Adipocyte (in vitro differentiated cells): ENCODE data around the gene PNN.
"Not testable (repeated sequence)": the region's sequence is repeated elsewhere in the genome, so short reads cannot be mapped to it uniquely, and the experiment has no call there.

Experiments used
- DNase-seq: peaks from one replicate; pipeline ENCODE4 v3.0.0-alpha.2; 2015; ENCODE audit warnings: low read depth
- H3K27me3 ChIP-seq: replicated peaks from 2 replicates; pipeline ENCODE4 v1.7.0; 2013; ENCODE audit warnings: mild to moderate bottlenecking, low read length, moderate library complexity; ENCODE audit not compliant: control insufficient read depth, insufficient read depth
- H3K36me3 ChIP-seq: 2 replicates; pipeline ENCODE4 v1.7.0; 2013; ENCODE audit warnings: low read length, mild to moderate bottlenecking, moderate library complexity; ENCODE audit not compliant: control insufficient read depth, insufficient read depth, severe bottlenecking
- H3K4me1 ChIP-seq: 2 replicates; pipeline ENCODE4 v1.7.0; 2013; ENCODE audit warnings: mild to moderate bottlenecking, low read length, moderate library complexity; ENCODE audit not compliant: control insufficient read depth, insufficient read depth
- H3K4me3 ChIP-seq: 2 replicates; pipeline ENCODE4 v1.7.0; 2013; ENCODE audit warnings: mild to moderate bottlenecking, low read length, moderate library complexity
- H3K9ac ChIP-seq: 2 replicates; pipeline ENCODE4 v1.7.0; 2013; ENCODE audit warnings: mild to moderate bottlenecking, low read length, moderate library complexity
- H3K9me3 ChIP-seq: 2 replicates; pipeline ENCODE4 v1.7.0; 2013; ENCODE audit warnings: mild to moderate bottlenecking, low read length, moderate library complexity; ENCODE audit not compliant: control insufficient read depth

The PNN gene

DNA sequence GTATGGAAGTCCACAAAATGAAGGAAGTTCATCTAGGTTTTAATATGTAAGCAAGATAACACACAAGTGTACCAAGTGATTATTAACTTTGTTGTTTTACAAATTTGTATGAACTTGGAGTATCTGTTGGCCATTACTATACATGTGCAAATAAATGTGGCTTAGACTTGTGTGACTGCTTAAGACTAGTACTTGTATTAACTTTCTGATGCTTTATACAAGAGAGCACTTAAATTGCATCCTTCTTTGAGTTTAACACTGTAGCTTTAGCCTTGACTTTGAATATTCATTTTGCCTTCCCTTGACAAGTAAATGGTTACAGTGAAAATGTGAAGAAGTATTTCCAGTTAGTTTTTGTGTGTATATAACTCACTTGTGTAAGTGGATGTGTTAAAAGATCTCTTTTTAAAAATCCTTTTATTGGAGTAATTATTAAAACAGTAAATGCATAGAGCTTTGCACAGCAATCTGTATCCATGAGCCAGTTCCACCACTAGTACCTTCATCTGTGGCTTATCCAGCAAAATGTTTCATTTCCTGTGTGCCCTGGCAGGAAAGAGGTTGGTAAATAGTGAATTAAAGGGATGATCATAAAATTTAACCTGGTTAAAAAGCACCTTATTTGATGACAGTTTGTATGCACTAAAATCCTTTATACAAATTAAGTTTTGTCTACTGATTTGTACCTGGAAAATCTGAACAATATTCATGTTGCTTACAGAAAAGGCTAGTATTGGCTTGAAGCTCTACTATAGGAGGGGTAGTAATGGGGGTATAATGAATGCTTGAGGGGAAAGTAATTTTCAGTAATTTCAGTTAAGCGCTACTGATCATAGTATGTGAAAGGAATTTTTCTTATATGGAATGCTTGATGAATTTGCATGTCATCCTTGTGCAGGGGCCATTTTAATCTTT lies 8.0 kb downstream of the PNN start:
- Histone ChIP-seq H3K36me3 (peaks cover 75% of the 10 kb centered on the region), H3K9me3 (no peaks in the 10 kb centered on the region), H3K4me1 (peaks cover 6% of the 10 kb centered on the region), H3K9ac (no peak overlapping the region), H3K4me3 (no peak overlapping the region), H3K27me3 (no peaks in the 10 kb centered on the region)
- DNase-seq, result no peak

- H3K9ac ChIP-seq, H3K4me1 ChIP-seq, H3K9me3 ChIP-seq, DNase-seq, H3K4me3 ChIP-seq, H3K27me3 ChIP-seq: not testable (repeated sequence)
- peaks cover 69% of the 10 kb centered on the region for H3K36me3 ChIP-seq
Observed at GRCh38 chr14:39183685-39184003, 8.6 kb downstream of the PNN start.

- H3K4me1 ChIP-seq, result peaks cover 6% of the 10 kb centered on the region
- no peak overlapping the region for H3K9ac ChIP-seq
- H3K27me3 ChIP-seq, result no peaks in the 10 kb centered on the region
- H3K4me3 ChIP-seq, result no peak overlapping the region
- peaks cover 58% of the 10 kb centered on the region for H3K36me3 ChIP-seq
- no peaks in the 10 kb centered on the region for H3K9me3 ChIP-seq
- DNase-seq, result no peak
Observed at GRCh38 chr14:39184628-39185255, 9.7 kb downstream of the PNN start.

- H3K27me3 ChIP-seq, result no peaks in the 10 kb centered on the region
- peaks cover 6% of the 10 kb centered on the region for H3K4me1 ChIP-seq
- no peaks in the 10 kb centered on the region for H3K9me3 ChIP-seq
- H3K9ac ChIP-seq, result no peak overlapping the region
- H3K4me3 ChIP-seq, result no peak overlapping the region
- H3K36me3 ChIP-seq, result peaks cover 51% of the 10 kb centered on the region
- DNase-seq, result no peak
Observed at GRCh38 chr14:39185256-39186049, 10.4 kb downstream of the PNN start.

GRCh38 chr14:39186941-39187525 lies 12.0 kb downstream of the PNN start:
- no peak for DNase-seq
- H3K4me1 ChIP-seq, result no peaks in the 10 kb centered on the region
- H3K9ac ChIP-seq, result no peak overlapping the region
- no peaks in the 10 kb centered on the region for H3K9me3 ChIP-seq
- H3K36me3 ChIP-seq, result peaks cover 35% of the 10 kb centered on the region
- no peaks in the 10 kb centered on the region for H3K27me3 ChIP-seq
- no peak overlapping the region for H3K4me3 ChIP-seq

DNA sequence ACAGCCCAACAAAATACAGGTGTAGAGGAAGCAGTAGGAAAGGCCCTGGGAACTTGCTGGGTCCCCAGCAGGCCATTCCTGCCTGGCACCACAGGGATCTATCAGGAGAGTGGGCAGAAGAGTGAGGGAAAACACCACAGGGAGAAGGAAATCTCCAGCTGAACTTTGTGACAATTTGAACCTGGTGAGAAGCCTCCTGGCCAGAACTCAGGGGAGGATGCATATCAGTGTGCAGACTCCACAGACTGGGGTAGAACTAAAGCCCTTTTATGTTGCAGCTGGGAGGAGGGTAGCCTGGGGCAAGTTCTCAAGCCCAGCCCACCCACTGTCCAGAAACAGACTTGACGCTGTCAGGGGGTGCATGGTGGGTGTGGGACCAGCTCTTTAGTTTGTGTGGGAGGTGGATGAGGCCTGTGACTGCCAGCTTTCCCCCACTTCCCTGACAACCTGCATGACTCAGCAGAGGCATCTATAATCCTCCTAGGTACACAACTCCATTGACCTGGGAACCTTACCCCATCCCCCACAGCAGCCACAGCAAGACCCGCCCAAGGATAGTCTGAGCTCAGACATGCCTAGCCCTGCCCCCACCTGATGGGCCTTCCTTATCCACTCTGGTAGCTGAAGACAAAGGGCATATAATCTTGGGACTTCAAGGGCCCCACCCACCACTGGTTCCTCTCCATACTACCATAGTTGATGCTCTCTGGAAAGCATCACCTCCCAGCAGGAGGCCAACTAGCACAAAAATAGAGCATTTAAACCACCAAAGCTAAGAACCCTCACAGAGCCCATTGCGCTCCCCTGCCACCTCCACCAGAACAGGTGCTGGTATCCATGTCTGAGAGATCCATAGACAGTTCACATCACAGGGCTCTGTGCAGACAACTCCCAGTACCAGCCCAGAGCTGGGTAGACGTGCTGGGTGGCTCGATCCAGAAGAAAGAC lies 28.9 kb downstream of the PNN start:
- no peaks in the 10 kb centered on the region for H3K9me3 ChIP-seq
- DNase-seq, result no peak
- H3K4me3 ChIP-seq, result no peak overlapping the region

DNA sequence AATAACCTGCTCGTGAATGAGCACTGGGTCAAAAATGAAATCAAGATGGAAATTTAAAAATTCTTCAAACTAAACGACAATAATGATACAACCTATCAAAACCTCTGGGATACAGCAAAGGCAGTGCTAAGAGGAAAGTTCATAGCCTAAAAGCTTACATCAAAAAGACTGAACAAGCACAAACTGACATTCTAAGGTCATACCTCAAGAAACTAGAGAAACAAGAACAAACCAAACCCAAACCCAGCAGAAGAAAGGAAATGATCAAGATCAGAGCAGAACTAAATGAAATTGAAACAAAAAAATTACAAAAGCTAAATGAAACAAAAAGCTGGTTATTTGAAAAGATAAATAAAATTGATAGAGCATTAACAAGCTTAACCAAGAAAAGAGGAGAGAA lies 32.4 kb downstream of the PNN start:
- not testable (repeated sequence) for H3K9me3 ChIP-seq, H3K36me3 ChIP-seq, H3K27me3 ChIP-seq, H3K4me1 ChIP-seq, H3K9ac ChIP-seq, DNase-seq, H3K4me3 ChIP-seq

More for the DNA sequence above, 28.9 kb downstream of the PNN start:
- no peak overlapping the region for H3K9ac ChIP-seq
- H3K36me3 ChIP-seq, result no peaks in the 10 kb centered on the region
- H3K4me1 ChIP-seq, result peaks cover 3% of the 10 kb centered on the region
- no peaks in the 10 kb centered on the region for H3K27me3 ChIP-seq

GRCh38 chr14:39211109-39211741 lies 36.2 kb downstream of the PNN start:
- no peaks in the 10 kb centered on the region for H3K27me3 ChIP-seq
- no peaks in the 10 kb centered on the region for H3K9me3 ChIP-seq
- no peaks in the 10 kb centered on the region for H3K4me1 ChIP-seq
- H3K4me3 ChIP-seq, result no peak overlapping the region
- no peak for DNase-seq
- H3K9ac ChIP-seq, result no peak overlapping the region
- H3K36me3 ChIP-seq, result no peaks in the 10 kb centered on the region

DNA sequence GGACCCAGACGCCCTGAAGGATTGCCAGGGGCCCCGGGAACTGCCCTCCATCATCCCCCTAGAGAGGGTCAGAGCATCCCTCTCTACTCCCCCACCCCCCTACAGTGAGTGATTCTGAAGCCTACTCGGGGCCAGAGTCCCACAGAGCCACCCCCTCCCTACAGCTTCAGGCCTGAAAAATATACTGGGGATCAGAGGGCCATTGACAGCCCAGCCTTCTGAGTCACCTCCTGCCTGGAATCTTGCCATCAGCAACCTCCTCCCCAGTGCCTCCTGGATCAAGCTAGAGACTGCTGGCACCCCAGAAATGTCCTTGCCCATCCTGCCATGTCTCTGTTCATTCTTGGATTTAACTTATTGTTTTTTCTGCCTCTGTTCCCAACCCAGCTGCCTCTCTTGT lies 37.0 kb downstream of the PNN start:
- H3K9ac ChIP-seq, result no peak overlapping the region
- H3K4me3 ChIP-seq, result no peak overlapping the region
- H3K27me3 ChIP-seq, result no peaks in the 10 kb centered on the region
- H3K36me3 ChIP-seq, result no peaks in the 10 kb centered on the region
- H3K4me1 ChIP-seq, result no peaks in the 10 kb centered on the region
- H3K9me3 ChIP-seq, result no peaks in the 10 kb centered on the region
- DNase-seq, result no peak

DNA sequence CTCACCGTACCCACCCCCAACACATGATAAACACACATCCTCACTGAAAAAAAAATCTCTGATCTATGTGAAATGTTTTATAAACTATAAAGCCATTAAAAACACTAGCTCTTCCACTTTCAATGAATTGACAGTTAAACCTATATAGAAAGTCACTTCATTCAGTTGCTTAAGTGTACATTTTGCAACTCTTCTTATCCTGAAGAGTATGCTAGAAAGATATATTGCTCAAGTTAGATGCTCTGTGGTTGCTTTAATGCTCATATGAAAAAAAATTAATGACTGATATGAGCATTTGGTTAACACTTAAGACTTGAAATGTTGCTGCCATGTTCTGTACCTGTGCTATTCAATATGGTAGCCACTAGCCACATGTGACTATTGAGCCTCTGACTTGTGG lies 37.6 kb downstream of the PNN start:
- H3K9ac ChIP-seq, result no peak overlapping the region
- no peak overlapping the region for H3K4me3 ChIP-seq
- H3K9me3 ChIP-seq, result no peaks in the 10 kb centered on the region
- H3K36me3 ChIP-seq, result no peaks in the 10 kb centered on the region
- H3K27me3 ChIP-seq, result no peaks in the 10 kb centered on the region
- H3K4me1 ChIP-seq, result peaks cover 4% of the 10 kb centered on the region
- no peak for DNase-seq
